PC-9 (cell line): Measurements from ENCODE around the gene TNNI3K. TPM values are rescaled to one million over a fixed set of nuclear protein-coding genes. Genes with fewer than 3 reads are reported as not detected.
A peak's percentile ranks its signal among the peaks of the same experiment; 100 is the strongest.

Experiments
- BruUV-seq: library from RNA; stranded (reverse); fragments of 400-500 nt; replicated peaks from 2 replicates; lab custom pipeline; 2021; lab: Mats Ljungman, UMichigan
- CTCF ChIA-PET: fragments of 300-600 bp; sonication (Branson Sonifier 250); formaldehyde crosslinking; loops from one replicate; lab custom pipeline; 2022; ENCODE audit warnings: antibody characterized with exemption; lab: Charles Lee
- POLR2A ChIA-PET: fragments of 300-600 bp; sonication (Branson Sonifier 250); formaldehyde crosslinking; loops from one replicate; lab custom pipeline; 2022; ENCODE audit warnings: antibody characterized with exemption; ENCODE audit not compliant: unreplicated experiment; lab: Charles Lee
- DNase-seq, 2 experiments: peaks; one replicate each; pipeline versions ENCODE4 v3.0.0 to v3.0.0-alpha.2; 2015 to 2022; ENCODE audit warnings: mixed read lengths in 1 of 2
- H2AFZ ChIP-seq: fragments of 200-600 bp; sonication (generic); 2 replicates; pipeline ENCODE4 v1.8.1; 2017; ENCODE audit warnings: antibody characterized with exemption
- H3F3A ChIP-seq: fragments of 200-600 bp; sonication (generic); 2 replicates; pipeline ENCODE4 v1.8.1; 2017; ENCODE audit warnings: antibody characterized with exemption, mild to moderate bottlenecking, low read depth; ENCODE audit not compliant: insufficient read depth
- H3K27ac ChIP-seq: fragments of 200-600 bp; sonication (generic); 2 replicates; pipeline ENCODE4 v1.6.1; 2016; ENCODE audit warnings: mixed run types
- H3K27me3 ChIP-seq: fragments of 200-600 bp; sonication (generic); 2 replicates; pipeline ENCODE4 v1.6.1; 2016; ENCODE audit warnings: low read depth, mixed run types; ENCODE audit not compliant: insufficient read depth
- H3K36me3 ChIP-seq: fragments of 200-600 bp; sonication (generic); 2 replicates; pipeline ENCODE4 v1.6.1; 2016; ENCODE audit warnings: low read depth, mixed run types
- H3K4me1 ChIP-seq: fragments of 200-600 bp; sonication (generic); replicated peaks from 2 replicates; pipeline ENCODE4 v1.6.1; 2016; ENCODE audit warnings: mixed run types; ENCODE audit not compliant: insufficient read depth
- H3K4me2 ChIP-seq: fragments of 200-600 bp; sonication (generic); 2 replicates; pipeline ENCODE4 v1.6.1; 2017; ENCODE audit warnings: mixed run types
- H3K4me3 ChIP-seq: fragments of 200-600 bp; sonication (generic); 2 replicates; pipeline ENCODE4 v1.6.1; 2016; ENCODE audit warnings: mixed run types
- H3K79me2 ChIP-seq: fragments of 200-600 bp; sonication (generic); 2 replicates; pipeline ENCODE4 v1.6.1; 2017; ENCODE audit warnings: low read depth, mixed run types
- H3K9me2 ChIP-seq: fragments of 200-600 bp; sonication (generic); 2 replicates; pipeline ENCODE4 v1.8.1; 2017; ENCODE audit warnings: mild to moderate bottlenecking; ENCODE audit not compliant: insufficient read depth
- H3K9me3 ChIP-seq: fragments of 200-600 bp; sonication (generic); 2 replicates; pipeline ENCODE4 v1.8.1; 2016; ENCODE audit warnings: low read depth; ENCODE audit not compliant: insufficient read depth
- H4K20me1 ChIP-seq: fragments of 200-600 bp; sonication (generic); 2 replicates; pipeline ENCODE4 v1.8.1; 2017; ENCODE audit not compliant: insufficient read depth
- CTCF ChIP-seq: fragments of 200-600 bp; sonication (generic); conservative IDR thresholded peaks from 2 replicates; pipeline ENCODE4 v1.6.1; 2017; ENCODE audit warnings: mixed run types, antibody characterized with exemption, mild to moderate bottlenecking, moderate library complexity
- EZH2 ChIP-seq: fragments of 200-600 bp; sonication (generic); IDR thresholded peaks from 2 replicates; pipeline ENCODE4 v1.8.0; 2017; ENCODE audit warnings: antibody characterized with exemption, low read depth
- intact Hi-C: fragments of 100-400 bp; cut with micrococcal nuclease; formaldehyde crosslinking; loops from one replicate; pipeline ENCODE4 v1.10.0; 2022; ENCODE audit not compliant: unreplicated experiment
- total RNA-seq: library from RNA; stranded (reverse); gene quantifications from 2 replicates; pipeline ENCODE4 v1.2.3, GENCODE V29; 2021

TNNI3K gene
- total RNA-seq, 1 experiment from 2014 or later, result 1.4 TPM

GRCh38 chr1:74197255-74197654 is 37.9 kb upstream of the TNNI3K start:
- Histone ChIP-seq H4K20me1 (no peaks in the 10 kb centered on the region), H3K79me2 (0 out of 2 replicates have a peak, but pooled peaks cover 11% of the 10 kb centered on the region), H3K27ac (no peak overlapping the region), H3F3A (no peaks in the 10 kb centered on the region), H3K4me3 (peak overlapping the region; percentile 93), H2AFZ (peak overlapping the region; percentile 93), H3K4me2 (peak overlapping the region; percentile 79), H3K9me3 (no peaks in the 10 kb centered on the region), H3K27me3 (no peaks in the 10 kb centered on the region), H3K4me1 (peaks cover 10% of the 10 kb centered on the region), H3K9me2 (no peaks in the 10 kb centered on the region; the same call in 1 of the 2 replicates), H3K36me3 (no peaks in the 10 kb centered on the region)
- no TSS peak for BruUV-seq
- ChIA-PET CTCF (no interaction called here), POLR2A (no interaction called here)
- no peak for TF ChIP-seq CTCF
- no peak for TF ChIP-seq EZH2
- no peak for DNase-seq
- intact Hi-C loops, result no loop called here

- no peak for TF ChIP-seq EZH2
- no peak for TF ChIP-seq CTCF
- Histone ChIP-seq H3K27ac (0 out of 2 replicates have a peak within 1 kb of the TSS, but pooled peaks have one; percentile 22), H3F3A (no peaks in the 10 kb centered on the region), H3K9me2 (no peaks in the 10 kb centered on the region; the same call in 1 of the 2 replicates), H3K9me3 (no peaks in the 10 kb centered on the region), H3K27me3 (no peaks in the 10 kb centered on the region), H4K20me1 (no peaks in the 10 kb centered on the region), H2AFZ (peak within 1 kb of the TSS; percentile 93), H3K4me3 (peak within 1 kb of the TSS; percentile 93), H3K4me2 (peak within 1 kb of the TSS; percentile 79), H3K36me3 (no peaks in the 10 kb centered on the region), H3K4me1 (peaks cover 10% of the 10 kb centered on the region), H3K79me2 (0 out of 2 replicates have a peak, but pooled peaks cover 11% of the 10 kb centered on the region)
- peak; percentile 81 to 94 for DNase-seq
- TSS peak; percentile 55 for BruUV-seq
- intact Hi-C loops, result no loop called here
- CTCF ChIA-PET, result no interaction called here
- POLR2A ChIA-PET, result interaction anchor here (0.5 to 0.6 kb wide), 2 partner anchors 19 to 1089 kb away, joined by 3 to 5 read pairs; no protein-coding TSS in a partner anchor
These were observed 37.3 kb upstream of the TNNI3K start, which contains the start of the genes FPGT and LRRIQ3 for GRCh38 chr1:74197657-74198552. Gene FPGT (plus strand): TSS chr1:74198242. CDS start chr1:74198279, 37 bp downstream. Gene LRRIQ3 (minus strand): TSS chr1:74198176. CDS start chr1:74183684, 14,492 bp downstream.

GRCh38 chr1:74199504-74199903 is 35.7 kb upstream of the TNNI3K start:
- Histone ChIP-seq H3K79me2 (0 out of 2 replicates have a peak, but pooled peaks cover 11% of the 10 kb centered on the region), H3K27ac (no peak overlapping the region), H3K27me3 (no peaks in the 10 kb centered on the region), H3K36me3 (no peaks in the 10 kb centered on the region), H2AFZ (peak overlapping the region; percentile 93; the same call in 1 of the 2 replicates), H3K9me2 (no peaks in the 10 kb centered on the region; the same call in 1 of the 2 replicates), H3K4me1 (peaks cover 10% of the 10 kb centered on the region), H4K20me1 (no peaks in the 10 kb centered on the region), H3F3A (no peaks in the 10 kb centered on the region), H3K4me2 (peak overlapping the region; percentile 79), H3K4me3 (peak overlapping the region; percentile 93; the same call in 1 of the 2 replicates), H3K9me3 (no peaks in the 10 kb centered on the region)
- intact Hi-C loops, result no loop called here
- TF ChIP-seq CTCF (no peak), EZH2 (no peak)
- ChIA-PET CTCF (no interaction called here), POLR2A (no interaction called here)
- no TSS peak for BruUV-seq
- no peak for DNase-seq
